SH-SY5Y (cell line): Measurements from ENCODE around the gene ACVR1.

Source experiments
- GATA2 ChIP-seq: IDR thresholded peaks from 2 replicates; pipeline ENCODE4 v1.6.1; 2011; ENCODE audit warnings: mild to moderate bottlenecking, low read depth, low read length
- GATA3 ChIP-seq: IDR thresholded peaks from 2 replicates; pipeline ENCODE4 v1.6.1; 2011; ENCODE audit warnings: low read depth, mild to moderate bottlenecking, low read length, moderate library complexity

DNA sequence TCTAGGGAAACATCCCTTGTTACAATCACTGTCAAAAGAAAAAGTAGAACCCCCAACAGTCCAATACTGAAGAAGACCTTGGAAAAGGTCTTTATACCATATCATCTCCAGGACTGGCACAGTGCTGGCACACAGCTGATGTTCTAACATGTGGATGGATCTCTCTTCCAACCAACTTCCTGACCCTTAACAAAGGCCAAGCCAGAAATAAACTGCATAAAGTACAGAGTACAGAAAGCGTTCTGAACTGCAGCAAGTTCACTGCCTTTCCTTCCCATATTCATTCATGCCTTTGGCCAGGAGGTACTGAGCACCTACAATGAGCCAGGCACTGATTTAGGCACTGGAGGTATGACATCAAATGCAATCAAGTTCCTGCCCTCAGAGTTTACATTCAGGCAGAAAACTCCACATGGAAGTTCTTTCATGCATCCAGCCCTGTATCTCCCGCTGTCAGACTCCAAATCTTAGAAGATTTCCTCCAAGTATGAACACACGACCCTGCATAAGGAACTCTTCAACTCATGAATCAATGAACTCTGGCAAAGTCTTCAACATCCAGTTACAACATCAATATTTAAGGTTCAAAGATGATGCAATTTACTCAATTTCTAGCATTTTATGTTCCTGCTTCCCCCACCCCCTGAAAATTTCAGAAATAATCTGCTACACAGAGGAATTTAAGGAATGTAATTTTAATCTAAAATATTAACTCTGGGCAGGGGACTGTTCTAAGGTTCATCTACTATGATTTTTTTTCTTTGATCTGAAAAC, 33.8 kb downstream of the ACVR1 start:
- TF ChIP-seq GATA2 (no peak), GATA3 (no peak)
